ENCODE data around the gene KRTAP27-1.

The KRTAP27-1 gene

GRCh38 chr21:30348506-30348905 lies 11.0 kb upstream of the KRTAP27-1 start, which contains the start of gene KRTAP23-1:
TSS of gene KRTAP23-1 (minus strand) at chr21:30348606. CDS start at chr21:30348606, 0 bp downstream.
- DNase-seq (ENCODE audit: low spot score), result no peak
- TF ChIP-seq CTCF (IDR thresholded peaks at IDR 0.05; ENCODE audit: extremely low read depth, missing control alignments), result no peak

- TF ChIP-seq CTCF (IDR thresholded peaks at IDR 0.05; ENCODE audit: extremely low read depth, missing control alignments), result no peak
- DNase-seq (ENCODE audit: low spot score), result no peak
These were observed 7.5 kb upstream of the KRTAP27-1 start for GRCh38 chr21:30345014-30345413.

- peak; percentile 47 for TF ChIP-seq CTCF (IDR thresholded peaks at IDR 0.05; ENCODE audit: extremely low read depth, missing control alignments)
- peak; percentile 4 for DNase-seq (ENCODE audit: low spot score)
These were observed 3.5 kb upstream of the KRTAP27-1 start for GRCh38 chr21:30340714-30341573.

GRCh38 chr21:30338717-30339116 lies 1.2 kb upstream of the KRTAP27-1 start:
- TF ChIP-seq CTCF (IDR thresholded peaks at IDR 0.05; ENCODE audit: extremely low read depth, missing control alignments), result no peak
- DNase-seq (ENCODE audit: low spot score), result no peak

- TF ChIP-seq CTCF (IDR thresholded peaks at IDR 0.05; ENCODE audit: extremely low read depth, missing control alignments), result no peak
- no peak for DNase-seq (ENCODE audit: low spot score)
These were observed 278 bp upstream of the KRTAP27-1 start for GRCh38 chr21:30337772-30338171.

- no peak for TF ChIP-seq CTCF (IDR thresholded peaks at IDR 0.05; ENCODE audit: extremely low read depth, missing control alignments)
These were observed 898 bp downstream of the KRTAP27-1 start for GRCh38 chr21:30336596-30336995.

GRCh38 chr21:30333736-30334135 lies 3.8 kb downstream of the KRTAP27-1 start:
- TF ChIP-seq CTCF (IDR thresholded peaks at IDR 0.05; ENCODE audit: extremely low read depth, missing control alignments), result no peak
- DNase-seq (ENCODE audit: low spot score), result no peak

More at GRCh38 chr21:30336596-30336995, 898 bp downstream of the KRTAP27-1 start:
- DNase-seq (ENCODE audit: low spot score), result no peak
